HL-60 (cell line): ENCODE data around the gene STX12.
A peak's percentile ranks its signal among the peaks of the same experiment; 100 is the strongest.
"Not testable (repeated sequence)": the region's sequence is repeated elsewhere in the genome, so short reads cannot be mapped to it uniquely, and the experiment has no call there.

Experiments
- DNase-seq, 2 experiments: peaks; one replicate each; pipeline ENCODE4 v3.0.0-alpha.2; 2010 to 2020; ENCODE audit warnings: low read depth in 1 of 2, low spot score in 1 of 2
- H3K27ac ChIP-seq: fragments of 250-450 bp; sonication (Bioruptor Pico); replicated peaks from 2 replicates; pipeline ENCODE4 v1.5.1; 2020; ENCODE audit warnings: mild to moderate bottlenecking, moderate library complexity
- H3K27me3 ChIP-seq: fragments of 250-450 bp; sonication (Bioruptor Pico); 2 replicates; pipeline ENCODE4 v1.5.1; 2021; ENCODE audit warnings: mild to moderate bottlenecking, moderate library complexity; ENCODE audit not compliant: insufficient read depth, poor library complexity, severe bottlenecking
- H3K4me3 ChIP-seq: replicated peaks from 2 replicates; pipeline ENCODE4 v1.5.1; 2011; ENCODE audit warnings: mild to moderate bottlenecking, control low read depth, low read length; ENCODE audit not compliant: insufficient read depth
- CTCF ChIP-seq: IDR thresholded peaks from one replicate; pipeline ENCODE4 v1.5.1; 2011; ENCODE audit warnings: low read length, control low read depth, inconsistent platforms; ENCODE audit not compliant: insufficient read depth
- GABPA ChIP-seq: IDR thresholded peaks from 2 replicates; pipeline ENCODE4 v1.6.1; 2012; ENCODE audit warnings: low read depth
- POLR2AphosphoS5 ChIP-seq: IDR thresholded peaks from 2 replicates; pipeline ENCODE4 v1.6.1; 2012; ENCODE audit warnings: low read depth
- REST ChIP-seq: IDR thresholded peaks from 2 replicates; pipeline ENCODE4 v1.6.1; 2012; ENCODE audit warnings: low read depth; ENCODE audit not compliant: insufficient replicate concordance
- SPI1 ChIP-seq: IDR thresholded peaks from 2 replicates; pipeline ENCODE4 v1.6.1; 2012; ENCODE audit warnings: low read depth, mild to moderate bottlenecking, borderline replicate concordance

STX12 gene

GRCh38 chr1:27856561-27857343, 83.7 kb downstream of the STX12 start:
- TF ChIP-seq POLR2AphosphoS5 (no peak), SPI1 (no peak), CTCF (no peak), REST (no peak), GABPA (no peak)
- no peaks in the 10 kb centered on the region for H3K27me3 ChIP-seq
- no peak overlapping the region for H3K4me3 ChIP-seq
- DNase-seq = no peak
- H3K27ac ChIP-seq = no peak overlapping the region

GRCh38 chr1:27857552-27857951, 84.5 kb downstream of the STX12 start:
- not testable (repeated sequence) for DNase-seq, H3K27me3 ChIP-seq, H3K4me3 ChIP-seq, H3K27ac ChIP-seq

- no peak for TF ChIP-seq REST
- TF ChIP-seq CTCF = peak; percentile 100
- DNase-seq = peak in 1 of 2 experiments; percentile 91
- Histone ChIP-seq H3K4me3 (no peak overlapping the region), H3K27me3 (no peaks in the 10 kb centered on the region), H3K27ac (peak overlapping the region; percentile 48)
These were observed 85.3 kb downstream of the STX12 start for GRCh38 chr1:27858072-27858948.

- H3K27ac ChIP-seq = peak overlapping the region; percentile 48
- no peaks in the 10 kb centered on the region for H3K27me3 ChIP-seq
- H3K4me3 ChIP-seq = no peak overlapping the region
- TF ChIP-seq GABPA (no peak), POLR2AphosphoS5 (no peak), CTCF (no peak), REST (no peak), SPI1 (no peak)
- no peak for DNase-seq
These were observed 86.0 kb downstream of the STX12 start for GRCh38 chr1:27858949-27859576.
